Mammary epithelial cell (primary cell): ENCODE measurements around the gene FRMD6.

Experiments used
- CTCF ChIP-seq, 2 donors: IDR thresholded peaks in 1 of 2; conservative IDR thresholded peaks in 1 of 2; 2 replicates each; pipeline ENCODE4 v1.5.1; 2011 to 2012; ENCODE audit warnings: inconsistent platforms in 2 of 2, low read length in 2 of 2, mild to moderate bottlenecking in 2 of 2, control low read depth in 1 of 2, low read depth in 1 of 2; ENCODE audit not compliant: insufficient read depth in 1 of 2; ENCODE audit errors: extremely low read depth in 1 of 2
- EZH2 ChIP-seq: IDR thresholded peaks from 2 replicates; pipeline ENCODE4 v1.6.1; 2012; ENCODE audit warnings: low read length, inconsistent platforms, borderline replicate concordance

- peak in 1 of 2 donors; percentile 5 for TF ChIP-seq CTCF (conservative IDR thresholded peaks at IDR 0.05 in 1 of 2, IDR thresholded peaks at IDR 0.05 in 1 of 2; ENCODE audit: extremely low read depth in 1 of 2, insufficient read depth in 1 of 2, low read depth in 1 of 2, low read length in 2 of 2)
- no peak for TF ChIP-seq EZH2
Observed at GRCh38 chr14:51738754-51739153, 87.0 kb downstream of the FRMD6 start.
